Upper lobe of right lung (tissue), 1 donor: Measurements from ENCODE around the gene STMP1. TPM values are rescaled to one million over a fixed set of nuclear protein-coding genes. Genes with fewer than 3 reads are reported as not detected.
"Not testable (repeated sequence)": the region's sequence is repeated elsewhere in the genome, so short reads cannot be mapped to it uniquely, and the experiment has no call there.

ENCODE experiments used
- ATAC-seq: fragments of 200-7000 bp; cut with Tn5 transposase; one replicate; pipeline ENCODE4 v1.9.1; 2020; ENCODE audit warnings: mild to moderate bottlenecking, moderate library complexity
- DNase-seq: peaks from one replicate; pipeline ENCODE4 v3.0.0-alpha.2; 2020
- H3K27ac ChIP-seq: fragments of 200-600 bp; one replicate; pipeline ENCODE4 v1.8.0; 2022
- H3K27me3 ChIP-seq: fragments of 200-600 bp; one replicate; pipeline ENCODE4 v1.8.0; 2022; ENCODE audit warnings: mild to moderate bottlenecking
- H3K36me3 ChIP-seq: fragments of 200-600 bp; one replicate; pipeline ENCODE4 v1.8.0; 2022
- H3K4me1 ChIP-seq: fragments of 200-600 bp; one replicate; pipeline ENCODE4 v1.8.0; 2022
- H3K4me3 ChIP-seq: fragments of 200-600 bp; one replicate; pipeline ENCODE4 v1.8.0; 2022; ENCODE audit warnings: mild to moderate bottlenecking
- H3K9me3 ChIP-seq: fragments of 200-600 bp; one replicate; pipeline ENCODE4 v1.8.0; 2022
- CTCF ChIP-seq: fragments of 200-600 bp; IDR thresholded peaks from one replicate; pipeline ENCODE4 v1.8.0; 2022; ENCODE audit warnings: antibody characterized with exemption
- intact Hi-C: fragments of 100-400 bp; cut with DNase I; formaldehyde crosslinking; loops from one replicate; pipeline ENCODE4 v1.11.0; 2022
- total RNA-seq: library from RNA; stranded (reverse); fragmentation: NEBNext Ultra II Directional; extraction: Animal tissue kit (Norgen Biotek cat#: 25700); gene quantifications from one replicate; pipeline ENCODE4 v1.2.1, GENCODE V29; 2021
- donor health status: DM: no; HTN: yes; CAD: no; lungs with severe emphysema.

STMP1 gene
- total RNA-seq, 1 donor from 2014 or later = 23.4 TPM

GRCh38 chr7:135620980-135621850 is 41.1 kb upstream of the STMP1 start:
- Histone ChIP-seq H3K27me3 (no peaks in the 10 kb centered on the region), H3K4me1 (no peaks in the 10 kb centered on the region), H3K4me3 (no peak overlapping the region), H3K27ac (no peak overlapping the region), H3K9me3 (no peaks in the 10 kb centered on the region), H3K36me3 (peaks cover 90% of the 10 kb centered on the region)
- intact Hi-C loops = no loop called here
- DNase-seq (no peak), ATAC-seq (peak; percentile 79)
- TF ChIP-seq CTCF = peak; percentile 93

- peaks cover 88% of the 10 kb centered on the region for H3K36me3 ChIP-seq
- no peak for TF ChIP-seq CTCF
Measured at GRCh38 chr7:135634191-135634878, 28.0 kb upstream of the STMP1 start.

GRCh38 chr7:135639690-135640089 is 22.6 kb upstream of the STMP1 start:
- H3K27ac ChIP-seq, H3K4me3 ChIP-seq, DNase-seq, H3K27me3 ChIP-seq, intact Hi-C loops, ATAC-seq, H3K9me3 ChIP-seq, H3K4me1 ChIP-seq: not testable (repeated sequence)
- peaks cover 88% of the 10 kb centered on the region for H3K36me3 ChIP-seq

More at GRCh38 chr7:135634191-135634878, 28.0 kb upstream of the STMP1 start:
- DNase-seq (no peak), ATAC-seq (no peak)
- no peaks in the 10 kb centered on the region for H3K4me1 ChIP-seq
- intact Hi-C loops = no loop called here
- H3K27ac ChIP-seq = no peak overlapping the region
- H3K4me3 ChIP-seq = no peak overlapping the region
- H3K9me3 ChIP-seq = no peaks in the 10 kb centered on the region
- H3K27me3 ChIP-seq = no peaks in the 10 kb centered on the region

GRCh38 chr7:135644154-135644553 is 18.2 kb upstream of the STMP1 start:
- DNase-seq (no peak), ATAC-seq (peak; percentile 59)
- no peaks in the 10 kb centered on the region for H3K4me1 ChIP-seq
- no peak overlapping the region for H3K4me3 ChIP-seq
- TF ChIP-seq CTCF = no peak
- H3K36me3 ChIP-seq = peaks cover 78% of the 10 kb centered on the region
- no peaks in the 10 kb centered on the region for H3K9me3 ChIP-seq
- no peak overlapping the region for H3K27ac ChIP-seq
- H3K27me3 ChIP-seq = no peaks in the 10 kb centered on the region
- intact Hi-C loops = no loop called here

- no peak for TF ChIP-seq CTCF
- DNase-seq = no peak
- Histone ChIP-seq H3K27ac (no peak overlapping the region), H3K36me3 (peaks cover 72% of the 10 kb centered on the region), H3K4me3 (no peak overlapping the region), H3K4me1 (no peaks in the 10 kb centered on the region), H3K27me3 (no peaks in the 10 kb centered on the region), H3K9me3 (no peaks in the 10 kb centered on the region)
- no peak for ATAC-seq
- intact Hi-C loops = no loop called here
Measured at GRCh38 chr7:135644729-135645128, 17.6 kb upstream of the STMP1 start.

GRCh38 chr7:135645296-135645904 is 16.9 kb upstream of the STMP1 start:
- Histone ChIP-seq H3K27ac (no peak overlapping the region), H3K27me3 (no peaks in the 10 kb centered on the region), H3K9me3 (no peaks in the 10 kb centered on the region), H3K4me3 (no peak overlapping the region), H3K4me1 (no peaks in the 10 kb centered on the region), H3K36me3 (peaks cover 65% of the 10 kb centered on the region)
- ATAC-seq (peak; percentile 80), DNase-seq (no peak)
- intact Hi-C loops = no loop called here
- peak; percentile 76 for TF ChIP-seq CTCF
